Skin of body (tissue), 2 donors: ENCODE measurements around the gene HDAC4. TPM values are rescaled to one million over a fixed set of nuclear protein-coding genes. Genes with fewer than 3 reads are reported as not detected.
"Not testable (repeated sequence)": the region's sequence is repeated elsewhere in the genome, so short reads cannot be mapped to it uniquely, and the experiment has no call there.

Source experiments
- DNase-seq: peaks from one replicate; lab custom pipeline; 2025; lab: John Stamatoyannopoulos, UW
- total RNA-seq: library from RNA; depleted of rRNA; stranded (reverse); fragments of >200 nt; gene quantifications from one replicate; pipeline ENCODE4 v1.2.3, GENCODE V29; 2014

The HDAC4 gene
- total RNA-seq, 1 donor from 2014 or later, result 22.8 TPM

DNA sequence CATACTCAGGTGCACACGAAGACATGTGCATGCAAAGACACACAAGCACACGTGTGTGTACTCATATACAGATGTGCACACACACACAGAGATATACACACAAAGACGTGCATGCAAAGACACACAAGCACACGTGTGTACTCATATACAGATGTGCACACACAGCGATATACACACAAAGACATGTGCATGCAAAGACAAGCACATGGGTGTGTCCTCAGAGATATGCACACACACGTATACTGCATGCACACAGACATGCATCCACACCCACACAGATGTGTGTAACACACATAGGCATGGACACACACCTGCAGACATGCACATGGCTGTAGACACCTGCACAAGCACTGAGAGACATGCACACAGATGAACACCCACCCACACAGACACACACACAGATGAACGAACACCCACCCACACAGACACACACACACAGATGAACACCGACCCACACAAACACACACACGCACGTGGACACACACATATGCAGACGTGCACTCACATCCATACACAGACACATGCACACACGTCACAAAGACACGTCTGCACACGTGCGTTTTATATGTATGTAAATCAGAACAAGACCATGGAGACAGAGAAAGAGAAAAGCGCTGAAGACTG, 321.0 kb downstream of the HDAC4 start:
- DNase-seq, result no peak

DNA sequence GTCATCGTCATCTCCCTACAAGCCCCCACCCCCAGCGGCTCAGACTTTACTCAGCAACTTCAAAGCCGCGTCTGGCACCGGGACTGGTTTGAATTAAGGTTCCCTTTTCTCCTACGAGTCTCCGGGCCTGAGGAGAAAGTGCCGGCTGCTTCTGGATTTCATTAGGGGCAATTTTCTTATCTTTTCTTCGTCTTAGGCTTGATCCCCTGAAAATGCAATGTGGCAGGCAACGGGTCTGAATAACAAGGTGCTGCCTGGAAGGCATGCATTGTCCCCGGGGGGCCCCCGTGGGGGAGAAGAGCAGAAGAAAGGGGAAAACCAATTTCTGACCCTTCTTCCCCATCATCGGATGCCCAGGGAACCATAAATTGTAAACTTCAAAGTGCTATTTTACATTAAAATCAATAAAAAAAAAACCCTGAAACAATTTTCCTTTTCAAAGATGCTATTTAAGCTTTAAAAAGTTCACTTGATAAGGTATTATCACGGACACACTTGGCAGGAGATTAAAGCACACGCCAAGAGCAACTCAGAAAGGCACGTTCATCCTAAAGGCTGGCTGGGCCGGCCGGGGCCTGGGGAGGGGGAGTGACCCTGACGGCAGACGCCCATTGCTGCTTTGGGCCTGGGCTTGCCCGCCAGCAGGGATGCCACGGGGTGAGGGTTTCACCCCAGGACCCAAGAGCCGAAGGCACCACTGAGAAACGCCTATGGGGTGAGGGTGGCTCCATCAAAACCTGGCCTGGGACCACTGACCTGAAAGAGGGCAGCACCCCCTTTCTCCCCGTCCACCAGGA, 322.5 kb downstream of the HDAC4 start:
- no peak for DNase-seq

- DNase-seq, result no peak
These were observed 323.6 kb downstream of the HDAC4 start for GRCh38 chr2:239077260-239077659.

GRCh38 chr2:239075918-239076758, 324.7 kb downstream of the HDAC4 start:
- DNase-seq, result no peak

DNA sequence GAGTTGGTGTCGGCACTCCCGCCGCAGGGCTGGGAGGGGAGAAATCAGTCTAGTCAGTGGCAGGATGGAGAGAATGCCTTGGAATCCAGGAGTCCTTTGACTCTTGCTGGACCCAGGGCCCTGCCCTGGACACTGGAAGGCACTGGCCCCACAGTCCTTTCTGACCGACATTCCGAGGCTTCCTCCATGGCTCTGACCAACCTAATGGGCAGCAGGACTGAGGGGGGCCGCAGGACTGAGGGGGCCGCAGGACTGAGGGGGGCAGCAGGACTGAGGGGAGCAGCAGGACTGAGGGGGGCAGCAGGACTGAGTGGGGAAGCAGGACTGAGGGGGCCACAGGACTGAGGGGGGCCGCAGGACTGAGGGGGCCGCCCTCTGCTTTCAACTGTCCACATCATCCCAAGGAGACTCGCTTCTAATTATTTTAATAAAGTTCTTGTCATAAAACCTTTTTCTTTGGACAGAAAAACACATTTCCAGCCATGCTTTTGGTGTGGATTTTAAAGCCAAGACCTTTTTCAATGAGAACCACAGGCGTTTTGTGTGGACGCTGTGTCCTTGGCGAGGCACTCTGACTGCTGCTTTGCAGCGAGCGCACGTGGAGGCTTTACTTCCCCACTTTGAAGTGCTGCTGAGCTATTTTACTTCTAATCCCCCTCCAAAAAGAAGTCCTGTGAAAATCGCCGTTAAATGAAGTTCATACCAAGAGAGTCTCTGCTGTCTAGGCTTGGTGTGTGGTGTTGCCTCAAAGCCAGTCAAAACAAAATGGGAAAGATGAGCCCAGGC, 326.9 kb downstream of the HDAC4 start:
- no peak for DNase-seq

- DNase-seq, result no peak
These were observed 327.6 kb downstream of the HDAC4 start for GRCh38 chr2:239073270-239073669.

GRCh38 chr2:239072786-239073185, 328.0 kb downstream of the HDAC4 start:
- no peak for DNase-seq

GRCh38 chr2:239070466-239070865, 330.4 kb downstream of the HDAC4 start:
- no peak for DNase-seq

DNA sequence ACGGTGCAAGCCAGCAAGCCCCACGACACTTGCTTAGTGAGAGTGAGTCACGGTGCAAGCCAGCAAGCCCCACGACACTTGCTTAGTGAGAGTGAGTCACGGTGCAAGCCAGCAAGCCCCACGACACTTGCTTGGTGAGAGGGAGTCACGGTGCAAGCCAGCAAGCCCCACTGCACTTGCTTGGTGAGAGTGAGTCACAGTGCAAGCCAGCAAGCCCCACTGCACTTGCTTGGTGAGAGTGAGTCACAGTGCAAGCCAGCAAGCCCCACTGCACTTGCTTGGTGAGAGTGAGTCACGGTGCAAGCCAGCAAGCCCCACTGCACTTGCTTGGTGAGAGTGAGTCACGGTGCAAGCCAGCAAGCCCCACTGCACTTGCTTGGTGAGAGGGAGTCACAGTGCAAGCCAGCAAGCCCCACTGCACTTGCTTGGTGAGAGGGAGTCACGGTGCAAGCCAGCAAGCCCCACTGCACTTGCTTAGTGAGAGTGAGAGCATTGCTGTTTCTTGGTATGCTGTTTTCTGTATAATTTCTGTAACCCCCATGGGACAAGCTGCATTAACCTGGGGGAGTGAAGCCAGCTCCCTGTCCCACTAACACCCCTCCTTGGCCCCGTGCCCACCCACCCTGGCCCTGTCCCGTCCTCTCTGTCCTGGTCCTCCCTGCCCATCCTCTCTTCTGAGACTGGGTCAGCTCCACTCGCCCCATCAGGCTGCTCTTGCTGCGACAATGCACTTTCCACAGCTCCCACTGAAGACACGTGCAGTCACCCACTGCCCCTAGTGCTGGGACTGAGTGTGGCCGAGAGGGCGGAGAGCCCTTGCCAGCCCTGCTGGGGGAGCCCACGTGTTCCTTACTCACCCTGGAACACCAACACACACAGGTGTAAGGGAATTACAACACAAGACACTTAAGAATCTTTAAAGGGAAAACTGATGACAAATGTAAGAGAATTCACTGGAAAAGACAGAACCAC, 331.2 kb downstream of the HDAC4 start:
- DNase-seq, result not testable (repeated sequence)

- DNase-seq, result no peak
These were observed 332.4 kb downstream of the HDAC4 start for GRCh38 chr2:239068411-239068810.

GRCh38 chr2:239067196-239067865, 333.5 kb downstream of the HDAC4 start:
- DNase-seq, result no peak

DNA sequence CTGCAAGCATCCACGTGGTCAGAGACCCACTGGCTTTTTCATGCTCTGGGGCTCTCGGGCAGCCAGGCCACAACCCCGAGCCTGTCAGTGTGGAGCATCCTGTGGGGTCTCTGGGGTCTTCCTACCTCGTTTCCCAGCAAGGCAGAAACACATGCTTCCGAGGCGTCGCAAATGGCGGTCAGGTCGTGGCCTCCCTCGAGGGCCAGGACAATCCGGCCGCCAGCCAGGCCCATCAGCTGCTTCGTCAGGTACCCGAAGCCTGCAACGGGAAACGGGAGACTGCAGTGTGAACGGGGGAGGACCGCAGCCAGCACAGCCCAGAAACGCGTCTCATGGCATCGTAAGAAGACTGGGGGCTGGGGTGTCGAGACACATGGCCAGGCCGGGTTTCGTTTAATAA, 334.2 kb downstream of the HDAC4 start:
- DNase-seq, result no peak

DNA sequence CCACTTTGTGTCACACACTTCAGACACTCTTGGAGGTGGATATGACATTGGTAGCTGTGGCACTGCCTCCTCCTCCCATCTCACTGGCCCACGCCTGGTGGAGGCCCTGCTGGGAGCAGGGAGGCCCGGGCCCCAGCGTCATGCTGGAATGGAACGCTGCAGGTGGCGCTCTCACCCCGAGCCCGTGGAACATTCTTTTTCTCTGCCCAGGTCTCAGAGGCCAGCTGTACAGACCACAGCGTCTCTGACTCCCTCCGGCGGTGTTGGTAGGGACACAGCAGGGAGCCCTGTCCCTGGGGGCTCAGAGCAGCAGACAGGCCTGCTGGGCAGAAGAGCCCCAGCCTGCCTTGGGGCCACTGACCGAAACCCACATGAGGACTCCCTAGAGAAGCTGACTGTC, 334.9 kb downstream of the HDAC4 start:
- DNase-seq, result no peak

DNA sequence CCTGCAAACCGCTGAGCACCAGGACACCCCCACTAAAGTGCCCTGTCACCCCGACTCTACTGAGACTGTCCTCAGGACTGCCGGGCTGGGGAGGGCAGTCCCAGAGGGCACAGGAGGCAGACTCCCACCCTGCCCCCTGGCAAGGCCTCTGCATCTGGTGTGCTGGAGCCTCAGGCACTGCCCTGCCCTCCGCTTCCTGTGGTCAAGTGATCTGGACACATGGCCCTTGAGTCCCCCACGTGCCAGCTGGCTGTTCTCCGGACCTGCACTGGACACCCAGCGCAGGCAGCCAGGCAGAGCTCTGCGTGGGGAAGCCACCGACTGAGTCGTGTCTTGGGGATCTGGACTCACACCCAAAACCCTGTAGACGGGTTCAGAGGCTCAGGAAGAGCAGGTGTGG, 335.3 kb downstream of the HDAC4 start:
- DNase-seq, result no peak

DNA sequence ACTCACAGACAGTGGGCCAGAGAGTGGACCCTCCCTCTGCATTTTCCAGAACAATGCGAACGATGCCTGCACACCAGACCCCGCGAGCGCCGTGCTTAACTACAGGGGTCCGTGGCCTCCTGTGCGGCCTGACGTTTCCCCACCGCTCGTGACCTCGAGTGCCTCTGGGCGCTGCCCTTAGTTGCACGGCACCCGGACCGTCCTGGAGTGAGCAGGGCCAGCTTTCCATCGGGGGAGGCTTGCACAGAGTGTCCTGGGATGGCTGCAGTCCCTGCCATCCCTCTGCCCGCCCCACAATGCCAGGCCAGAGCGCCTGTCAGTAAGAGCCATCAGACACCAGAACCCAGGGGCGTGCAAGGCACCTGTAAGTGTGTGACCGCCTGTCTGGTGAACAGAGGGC, 335.9 kb downstream of the HDAC4 start:
- no peak for DNase-seq

GRCh38 chr2:239064253-239064652, 336.6 kb downstream of the HDAC4 start:
- no peak for DNase-seq

DNA sequence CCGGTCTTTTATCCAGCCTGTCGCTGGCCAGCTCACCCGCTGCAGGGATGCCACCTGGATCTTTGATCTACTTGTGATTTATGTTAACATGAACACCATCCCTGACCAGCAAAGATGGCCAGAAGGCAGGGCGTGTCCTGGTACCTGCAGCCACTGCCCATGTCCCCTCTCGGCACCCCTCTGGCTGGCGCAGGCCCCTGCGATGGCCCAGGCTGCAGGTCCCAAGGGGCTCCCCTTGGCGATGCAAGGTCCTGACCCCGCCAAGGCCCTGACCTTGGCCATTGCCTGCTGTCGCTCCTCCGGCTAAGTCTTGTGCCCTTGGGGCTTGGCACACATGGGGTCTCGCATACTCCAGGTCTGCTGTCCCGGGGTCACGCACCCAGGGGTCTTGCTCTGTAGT, 338.1 kb downstream of the HDAC4 start:
- DNase-seq, result no peak

- DNase-seq, result no peak
These were observed 338.8 kb downstream of the HDAC4 start for GRCh38 chr2:239061824-239062570.

GRCh38 chr2:239061121-239061666, 339.6 kb downstream of the HDAC4 start:
- DNase-seq, result no peak
